A549 (cell line): ENCODE results near the gene MTCL1.

Source experiments
- CTCF ChIP-seq: fragments of >200 bp; sonication (Bioruptor Twin); formaldehyde crosslinking; IDR thresholded peaks from 3 replicates; pipeline ENCODE4 v1.5.1; 2016
- ELK1 ChIP-seq: fragments of 150-350 bp; IDR thresholded peaks from 2 replicates; pipeline ENCODE4 v1.6.1; 2014; ENCODE audit warnings: low read depth, mild to moderate bottlenecking, low read length
- POLR2A ChIP-seq: IDR thresholded peaks from 2 replicates; pipeline ENCODE4 v1.6.1; 2012; ENCODE audit warnings: mild to moderate bottlenecking, low read length
- RAD21 ChIP-seq, 2 experiments: fragments of >200 bp in 1 of 2; sonication (Bioruptor Twin) in 1 of 2; formaldehyde crosslinking in 1 of 2; IDR thresholded peaks in 1 of 2; conservative IDR thresholded peaks in 1 of 2; 2 replicates in 1 of 2; 3 replicates in 1 of 2; pipeline ENCODE4 v1.6.1; 2012 to 2018; ENCODE audit warnings: inconsistent platforms in 1 of 2
- TP53 ChIP-seq: fragments of 250-450 bp; sonication (Bioruptor Pico); IDR thresholded peaks from 2 replicates; pipeline ENCODE4 v1.5.0; 2021; ENCODE audit warnings: mild to moderate bottlenecking, moderate library complexity
- TF ChIP-seq, protein P1 (sequence below): IDR thresholded peaks from 2 replicates; pipeline ENCODE4 v1.6.1; 2012; ENCODE audit warnings: low read depth, borderline replicate concordance

GRCh38 chr18:8869696-8870095 lies 164.3 kb downstream of the MTCL1 start:
- TF ChIP-seq ELK1 (no peak), POLR2A (no peak), CTCF (no peak), TP53 (CRISPR knock-in tag) (no peak), RAD21 (conservative IDR thresholded peaks at IDR 0.05 in 1 of 2, IDR thresholded peaks at IDR 0.05 in 1 of 2) (no peak)
- TF ChIP-seq, protein P1, sequence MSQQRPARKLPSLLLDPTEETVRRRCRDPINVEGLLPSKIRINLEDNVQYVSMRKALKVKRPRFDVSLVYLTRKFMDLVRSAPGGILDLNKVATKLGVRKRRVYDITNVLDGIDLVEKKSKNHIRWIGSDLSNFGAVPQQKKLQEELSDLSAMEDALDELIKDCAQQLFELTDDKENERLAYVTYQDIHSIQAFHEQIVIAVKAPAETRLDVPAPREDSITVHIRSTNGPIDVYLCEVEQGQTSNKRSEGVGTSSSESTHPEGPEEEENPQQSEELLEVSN = no peak
